Fibroblast of pulmonary artery (primary cell): Measurements from ENCODE around the gene RNF149.
"Not testable (repeated sequence)": the region's sequence is repeated elsewhere in the genome, so short reads cannot be mapped to it uniquely, and the experiment has no call there.

ENCODE experiments used
- DNase-seq: peaks from one replicate; pipeline ENCODE4 v3.0.0-alpha.2; 2010; ENCODE audit warnings: low read depth
- H3K4me3 ChIP-seq: replicated peaks from 2 replicates; pipeline ENCODE4 v1.5.1; 2011; ENCODE audit warnings: low read depth, mild to moderate bottlenecking, control low read depth, low read length, moderate library complexity
- CTCF ChIP-seq: IDR thresholded peaks from 2 replicates; pipeline ENCODE4 v1.5.1; 2011; ENCODE audit warnings: mild to moderate bottlenecking, control low read depth, low read length, inconsistent platforms; ENCODE audit errors: missing control alignments

RNF149 gene

GRCh38 chr2:101241158-101241557 is 67.3 kb downstream of the RNF149 start:
- no peak for TF ChIP-seq CTCF
- DNase-seq, result no peak
- no peak overlapping the region for H3K4me3 ChIP-seq

- H3K4me3 ChIP-seq, result not testable (repeated sequence)
- peak; percentile 36 for DNase-seq
- peak; percentile 58 for TF ChIP-seq CTCF
These were observed 67.8 kb downstream of the RNF149 start for GRCh38 chr2:101240694-101241093.

GRCh38 chr2:101239760-101240118 is 68.8 kb downstream of the RNF149 start:
- DNase-seq, result not testable (repeated sequence)

GRCh38 chr2:101238930-101239759 is 69.4 kb downstream of the RNF149 start:
- no peak for DNase-seq
- TF ChIP-seq CTCF, result no peak
- H3K4me3 ChIP-seq, result no peak overlapping the region

More at GRCh38 chr2:101239760-101240118, 68.8 kb downstream of the RNF149 start:
- H3K4me3 ChIP-seq, result not testable (repeated sequence)

GRCh38 chr2:101237944-101238343 is 70.6 kb downstream of the RNF149 start:
- peak; percentile 31 for DNase-seq
- not testable (repeated sequence) for H3K4me3 ChIP-seq

GRCh38 chr2:101235956-101236355 is 72.5 kb downstream of the RNF149 start:
- not testable (repeated sequence) for DNase-seq

GRCh38 chr2:101234169-101234938 is 74.1 kb downstream of the RNF149 start:
- TF ChIP-seq CTCF, result no peak
- H3K4me3 ChIP-seq, result no peak overlapping the region
- no peak for DNase-seq

More at GRCh38 chr2:101235956-101236355, 72.5 kb downstream of the RNF149 start:
- not testable (repeated sequence) for H3K4me3 ChIP-seq

- no peak for TF ChIP-seq CTCF
- DNase-seq, result no peak
- H3K4me3 ChIP-seq, result no peak overlapping the region
These were observed 75.7 kb downstream of the RNF149 start for GRCh38 chr2:101232770-101233169.
